ENCODE measurements around the gene SFTA2. TPM values are rescaled to one million over a fixed set of nuclear protein-coding genes. Genes with fewer than 3 reads are reported as not detected.
"Not testable (repeated sequence)": the region's sequence is repeated elsewhere in the genome, so short reads cannot be mapped to it uniquely, and the experiment has no call there.

Gene SFTA2
- total and polyA plus RNA-seq, 4 experiments from 2014 or later: 0.44 TPM; not detected in 3

GRCh38 chr6:30913721-30914075, 18.3 kb downstream of the SFTA2 start:
- Mint-ChIP-seq H3K27me3 (no peaks in the 10 kb centered on the region), H3K27ac (peak overlapping the region in 6 of 7 donors; percentile 67 to 98 (median 84)), H3K9me3 (no peaks in the 10 kb centered on the region), H3K4me3 (peak overlapping the region; percentile 83 to 96 (median 94)), H3K4me1 (peaks cover 29 to 53% (median 40%) of the 10 kb centered on the region in 4 donors), H3K36me3 (peaks cover 31 to 47% of the 10 kb centered on the region in 2 donors)
- Histone ChIP-seq H3K27ac (ENCODE audit: low read depth, low read length) (peak overlapping the region; percentile 77), H3K36me3 (ENCODE audit: insufficient read depth, low read length) (peaks cover 14% of the 10 kb centered on the region), H3K27me3 (ENCODE audit: insufficient read depth, low read length) (no peaks in the 10 kb centered on the region), H3K4me3 (ENCODE audit: low read length in 2 of 2) (peak overlapping the region in 1 of 2 donors; percentile 94), H3K9me3 (ENCODE audit: control insufficient read depth in 1 of 2, low read length in 2 of 2) (no peaks in the 10 kb centered on the region), H3K4me1 (ENCODE audit: insufficient read depth, low read length) (peaks cover 27% of the 10 kb centered on the region)
- CTCF ChIA-PET (ENCODE audit: partially characterized antibody): interaction anchor here (0.8 to 4.9 kb wide), 20 partner anchors 12 to 461 kb away, joined by 3 to 34 read pairs (median 4); partner anchors contain the start of genes IER3 and PSORS1C1
- DNase-seq: no peak
- intact Hi-C loops (cut with micrococcal nuclease): loop anchor here (1.0 kb wide), 2 partner anchors 85 to 156 kb away; no protein-coding TSS in a partner anchor
- POLR2A ChIA-PET (ENCODE audit: partially characterized antibody): interaction anchor here (0.6 to 3.3 kb wide), 17 partner anchors 8 to 1026 kb away, joined by 3 to 13 read pairs (median 4); partner anchors contain the start of genes DDR1, MRPS18B and PPP1R10

- Mint-ChIP-seq H3K9me3 (no peaks in the 10 kb centered on the region), H3K36me3 (peaks cover 29 to 48% of the 10 kb centered on the region in 2 donors), H3K4me1 (peaks cover 36 to 60% (median 47%) of the 10 kb centered on the region in 4 donors), H3K27me3 (no peaks in the 10 kb centered on the region), H3K27ac (peak overlapping the region in 6 of 7 donors; percentile 30 to 86 (median 77)), H3K4me3 (peak overlapping the region; percentile 83 to 96 (median 94))
- Histone ChIP-seq H3K27ac (ENCODE audit: low read depth, low read length) (no peak overlapping the region), H3K4me1 (ENCODE audit: insufficient read depth, low read length) (peaks cover 31% of the 10 kb centered on the region), H3K4me3 (ENCODE audit: low read length in 2 of 2) (peak overlapping the region in 1 of 2 donors; percentile 94), H3K27me3 (ENCODE audit: insufficient read depth, low read length) (no peaks in the 10 kb centered on the region), H3K36me3 (ENCODE audit: insufficient read depth, low read length) (peaks cover 8% of the 10 kb centered on the region), H3K9me3 (ENCODE audit: control insufficient read depth in 1 of 2, low read length in 2 of 2) (no peaks in the 10 kb centered on the region)
- ChIA-PET CTCF (ENCODE audit: partially characterized antibody) (interaction anchor here (0.8 to 4.9 kb wide), 17 partner anchors 31 to 460 kb away, joined by 3 to 34 read pairs (median 4); partner anchors contain the start of gene IER3), POLR2A (ENCODE audit: partially characterized antibody) (interaction anchor here (0.9 to 3.3 kb wide), 10 partner anchors 8 to 298 kb away, joined by 3 to 13 read pairs (median 5); partner anchors contain the start of genes DDR1, MRPS18B and PPP1R10)
- intact Hi-C loops (cut with micrococcal nuclease): no loop called here
- no peak for DNase-seq
Observed at GRCh38 chr6:30912746-30913520, 19.0 kb downstream of the SFTA2 start.

- DNase-seq; H3K9me3 Mint-ChIP-seq; H3K4me3 ChIP-seq (ENCODE audit: low read length in 2 of 2); H3K9me3 ChIP-seq (ENCODE audit: control insufficient read depth in 1 of 2, low read length in 2 of 2); H3K36me3 ChIP-seq (ENCODE audit: insufficient read depth, low read length); H3K27ac Mint-ChIP-seq; CTCF ChIA-PET (ENCODE audit: partially characterized antibody); H3K27ac ChIP-seq (ENCODE audit: low read depth, low read length); H3K27me3 Mint-ChIP-seq; intact Hi-C loops (cut with micrococcal nuclease); H3K27me3 ChIP-seq (ENCODE audit: insufficient read depth, low read length): not testable (repeated sequence)
- Mint-ChIP-seq H3K4me3 (peak overlapping the region in 3 of 8 donors; percentile 6 to 45 (median 15)), H3K36me3 (peaks cover 15 to 29% of the 10 kb centered on the region in 2 donors), H3K4me1 (peaks cover 26 to 51% (median 39%) of the 10 kb centered on the region in 4 donors)
- peaks cover 33% of the 10 kb centered on the region for H3K4me1 ChIP-seq (ENCODE audit: insufficient read depth, low read length)
- POLR2A ChIA-PET (ENCODE audit: partially characterized antibody): interaction anchor here (1.1 kb wide), 1 partner anchor 117 kb away, joined by 3 read pairs; no protein-coding TSS in a partner anchor
Observed at GRCh38 chr6:30910473-30910872, 21.5 kb downstream of the SFTA2 start.

GRCh38 chr6:30908700-30909099, 23.3 kb downstream of the SFTA2 start:
- no peaks in the 10 kb centered on the region for H3K9me3 ChIP-seq (ENCODE audit: control insufficient read depth in 1 of 2, low read length in 2 of 2)
- H3K4me1 Mint-ChIP-seq: peaks cover 20 to 39% (median 29%) of the 10 kb centered on the region in 4 donors
- intact Hi-C loops (cut with micrococcal nuclease): loop anchor here (10.0 kb wide), 1 partner anchor 354 kb away; the partner anchor contains the start of genes GNL1 and PRR3
- H3K36me3 ChIP-seq (ENCODE audit: insufficient read depth, low read length): no peaks in the 10 kb centered on the region
- peaks cover 15 to 27% of the 10 kb centered on the region in 2 donors for H3K36me3 Mint-ChIP-seq
- peaks cover 22% of the 10 kb centered on the region for H3K4me1 ChIP-seq (ENCODE audit: insufficient read depth, low read length)
- DNase-seq: no peak
- no peaks in the 10 kb centered on the region for H3K27me3 Mint-ChIP-seq
- ChIA-PET CTCF (ENCODE audit: partially characterized antibody) (interaction anchor here (1.8 kb wide), 1 partner anchor 12 kb away, joined by 4 read pairs; no protein-coding TSS in a partner anchor), POLR2A (ENCODE audit: partially characterized antibody) (interaction anchor here (1.2 to 2.2 kb wide), 3 partner anchors 47 to 164 kb away, joined by 3 to 17 read pairs (median 4); partner anchors contain the start of gene IER3)
- H3K27ac Mint-ChIP-seq: peak overlapping the region; percentile 36 to 96 (median 90)
- H3K27me3 ChIP-seq (ENCODE audit: insufficient read depth, low read length): no peaks in the 10 kb centered on the region
- peak overlapping the region; percentile 50 for H3K27ac ChIP-seq (ENCODE audit: low read depth, low read length)
- peak overlapping the region; percentile 75 to 97 for H3K4me3 ChIP-seq (ENCODE audit: low read length in 2 of 2)
- H3K9me3 Mint-ChIP-seq: no peaks in the 10 kb centered on the region
- peak overlapping the region; percentile 96 to 100 (median 99) for H3K4me3 Mint-ChIP-seq

GRCh38 chr6:30907758-30908591, 24.0 kb downstream of the SFTA2 start, which contains the start of gene GTF2H4:
Gene GTF2H4 (plus strand): TSS chr6:30908207.
- H3K9me3 ChIP-seq (ENCODE audit: control insufficient read depth in 1 of 2, low read length in 2 of 2): no peaks in the 10 kb centered on the region
- Mint-ChIP-seq H3K4me3 (peak within 1 kb of the TSS; percentile 96 to 100 (median 99)), H3K4me1 (peaks cover 20 to 32% (median 23%) of the 10 kb centered on the region in 4 donors), H3K36me3 (peaks cover 15 to 27% of the 10 kb centered on the region in 2 donors), H3K9me3 (no peaks in the 10 kb centered on the region), H3K27me3 (no peaks in the 10 kb centered on the region), H3K27ac (peak within 1 kb of the TSS; percentile 36 to 96 (median 90))
- DNase-seq: peak; percentile 90 to 97 (median 93)
- H3K36me3 ChIP-seq (ENCODE audit: insufficient read depth, low read length): no peaks in the 10 kb centered on the region
- peak within 1 kb of the TSS; percentile 75 to 97 for H3K4me3 ChIP-seq (ENCODE audit: low read length in 2 of 2)
- H3K27ac ChIP-seq (ENCODE audit: low read depth, low read length): peak within 1 kb of the TSS; percentile 50
- CTCF ChIA-PET (ENCODE audit: partially characterized antibody): interaction anchor here (1.0 to 1.8 kb wide), 2 partner anchors 10 to 13 kb away, joined by 4 to 6 read pairs; no protein-coding TSS in a partner anchor
- POLR2A ChIA-PET (ENCODE audit: partially characterized antibody): interaction anchor here (0.9 to 2.2 kb wide), 8 partner anchors 8 to 293 kb away, joined by 3 to 17 read pairs (median 4); partner anchors contain the start of gene IER3
- peaks cover 14% of the 10 kb centered on the region for H3K4me1 ChIP-seq (ENCODE audit: insufficient read depth, low read length)
- intact Hi-C loops (cut with micrococcal nuclease): loop anchor here (10.0 kb wide), 1 partner anchor 353 kb away; the partner anchor contains the start of genes GNL1 and PRR3
- no peaks in the 10 kb centered on the region for H3K27me3 ChIP-seq (ENCODE audit: insufficient read depth, low read length)

DNA sequence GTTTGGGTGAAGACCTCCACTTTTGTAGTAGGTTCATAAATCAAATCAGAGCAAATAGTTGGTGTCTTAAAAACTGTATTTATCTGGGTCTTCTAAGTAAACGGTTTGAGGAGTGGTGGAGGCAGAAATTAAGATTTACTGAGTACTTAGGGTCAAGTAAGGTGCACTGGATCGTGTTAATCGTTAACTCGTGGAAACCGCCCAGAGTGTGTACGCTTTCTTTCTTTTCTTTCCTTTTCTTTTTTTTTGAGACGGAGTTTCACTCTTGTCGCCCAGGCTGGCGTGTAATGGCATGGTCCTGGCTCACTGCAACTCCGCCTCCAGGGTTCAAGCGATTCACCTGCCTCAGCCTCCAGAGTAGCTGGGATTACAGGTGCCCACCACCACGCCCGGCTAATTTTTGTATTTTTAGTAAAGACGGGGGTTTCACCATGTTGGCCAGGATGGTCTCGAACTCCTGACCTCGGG, 24.6 kb downstream of the SFTA2 start:
- H3K36me3 ChIP-seq (ENCODE audit: insufficient read depth, low read length); H3K27me3 ChIP-seq (ENCODE audit: insufficient read depth, low read length); H3K9me3 Mint-ChIP-seq; H3K9me3 ChIP-seq (ENCODE audit: control insufficient read depth in 1 of 2, low read length in 2 of 2); H3K27me3 Mint-ChIP-seq; DNase-seq: not testable (repeated sequence)
- ChIA-PET CTCF (ENCODE audit: partially characterized antibody) (interaction anchor here (1.0 to 1.2 kb wide), 2 partner anchors 10 to 80 kb away, joined by 3 to 6 read pairs; no protein-coding TSS in a partner anchor), POLR2A (ENCODE audit: partially characterized antibody) (interaction anchor here (0.9 to 2.2 kb wide), 8 partner anchors 8 to 292 kb away, joined by 3 to 17 read pairs (median 4); partner anchors contain the start of gene IER3)
- Mint-ChIP-seq H3K27ac (peak overlapping the region in 4 of 7 donors; percentile 58 to 96 (median 78)), H3K4me3 (peak overlapping the region; percentile 96 to 100 (median 99)), H3K4me1 (peaks cover 20 to 27% (median 20%) of the 10 kb centered on the region in 4 donors), H3K36me3 (peaks cover 15 to 21% of the 10 kb centered on the region in 2 donors)
- intact Hi-C loops (cut with micrococcal nuclease): loop anchor here (10.0 kb wide), 1 partner anchor 353 kb away; the partner anchor contains the start of genes GNL1 and PRR3
- H3K4me3 ChIP-seq (ENCODE audit: low read length in 2 of 2): peak overlapping the region; percentile 75 to 97
- peaks cover 14% of the 10 kb centered on the region for H3K4me1 ChIP-seq (ENCODE audit: insufficient read depth, low read length)
- H3K27ac ChIP-seq (ENCODE audit: low read depth, low read length): peak overlapping the region; percentile 50
